IMR-90 (cell line): ENCODE measurements around the gene SPAG5. TPM values are rescaled to one million over a fixed set of nuclear protein-coding genes. Genes with fewer than 3 reads are reported as not detected.

Experiments
- ATAC-seq: fragments of 200-7000 bp; cut with Tn5 transposase; 2 replicates; pipeline ENCODE4 v1.9.1; 2020; ENCODE audit warnings: low read depth, mild to moderate bottlenecking, moderate library complexity
- BruUV-seq: library from RNA; stranded (reverse); fragments of 400-500 nt; replicated peaks from 2 replicates; lab custom pipeline; 2021; lab: Mats Ljungman, UMichigan
- CTCF ChIA-PET: fragments of 300-600 bp; formaldehyde crosslinking; extraction: SDS; loops from one replicate; lab custom pipeline; 2021; ENCODE audit warnings: antibody characterized with exemption; lab: Yijun Ruan, JAX
- POLR2A ChIA-PET: fragments of 300-600 bp; sonication (Branson Sonifier 250); formaldehyde crosslinking; loops from one replicate; lab custom pipeline; 2022; ENCODE audit warnings: antibody characterized with exemption; ENCODE audit not compliant: unreplicated experiment; lab: Charles Lee
- DNase-seq: peaks from one replicate; pipeline ENCODE4 v3.0.0; 2013
- H2AFZ ChIP-seq: replicated peaks from 2 replicates; pipeline ENCODE3; 2013; ENCODE audit warnings: low read length, mild to moderate bottlenecking; ENCODE audit not compliant: poor library complexity
- H2AK5ac ChIP-seq: 2 replicates; pipeline ENCODE4 v1.6.1; 2013; ENCODE audit warnings: low read depth, low read length, inconsistent platforms
- H2AK9ac ChIP-seq: replicated peaks from 2 replicates; pipeline ENCODE3; 2013; ENCODE audit warnings: mild to moderate bottlenecking, low read depth, low read length, moderate library complexity; ENCODE audit not compliant: poor library complexity
- H2BK120ac ChIP-seq: 2 replicates; pipeline ENCODE4 v1.6.1; 2013; ENCODE audit warnings: low read depth, low read length, inconsistent platforms
- H2BK15ac ChIP-seq: 3 replicates; pipeline ENCODE4 v1.6.1; 2013; ENCODE audit warnings: low read depth, low read length, inconsistent platforms
- H2BK20ac ChIP-seq: 2 replicates; pipeline ENCODE4 v1.6.1; 2013; ENCODE audit warnings: low read depth, mild to moderate bottlenecking, inconsistent platforms, low read length, moderate library complexity
- H2BK5ac ChIP-seq: 2 replicates; pipeline ENCODE4 v1.6.1; 2013; ENCODE audit warnings: mild to moderate bottlenecking, low read depth, low read length, inconsistent platforms; ENCODE audit not compliant: poor library complexity, severe bottlenecking
- H3K14ac ChIP-seq: replicated peaks from 2 replicates; pipeline ENCODE4 v1.6.1; 2013; ENCODE audit warnings: low read depth, low read length, inconsistent platforms
- H3K18ac ChIP-seq: 2 replicates; pipeline ENCODE4 v1.6.1; 2013; ENCODE audit warnings: low read depth, low read length, control low read depth
- H3K23ac ChIP-seq: 2 replicates; pipeline ENCODE4 v1.6.1; 2013; ENCODE audit warnings: low read depth, low read length, inconsistent platforms
- H3K27ac ChIP-seq: 2 replicates; pipeline ENCODE4 v1.5.1; 2013; ENCODE audit warnings: mild to moderate bottlenecking, control low read depth, low read length; ENCODE audit not compliant: insufficient read depth
- H3K27me3 ChIP-seq: 2 replicates; pipeline ENCODE4 v1.6.1; 2013; ENCODE audit warnings: low read length; ENCODE audit not compliant: control insufficient read depth, insufficient read depth
- H3K36me3 ChIP-seq: 2 replicates; pipeline ENCODE4 v1.6.1; 2013; ENCODE audit warnings: low read length, mixed read lengths; ENCODE audit not compliant: control insufficient read depth, insufficient read depth
- H3K4ac ChIP-seq: 2 replicates; pipeline ENCODE4 v1.6.1; 2013; ENCODE audit warnings: low read depth, low read length, inconsistent platforms
- H3K4me1 ChIP-seq: 2 replicates; pipeline ENCODE4 v1.6.1; 2013; ENCODE audit warnings: low read length, mixed read lengths; ENCODE audit not compliant: control insufficient read depth, insufficient read depth
- H3K4me2 ChIP-seq: 2 replicates; pipeline ENCODE4 v1.6.1; 2013; ENCODE audit warnings: low read depth, mild to moderate bottlenecking, control low read depth, low read length, moderate library complexity
- H3K4me3 ChIP-seq: 2 replicates; pipeline ENCODE4 v1.5.1; 2013; ENCODE audit warnings: low read depth, mild to moderate bottlenecking, control low read depth, low read length, moderate library complexity; ENCODE audit not compliant: insufficient read depth
- H3K56ac ChIP-seq: 2 replicates; pipeline ENCODE4 v1.6.1; 2013; ENCODE audit warnings: low read length, inconsistent platforms; ENCODE audit not compliant: insufficient read depth; ENCODE audit errors: extremely low read depth
- H3K79me1 ChIP-seq, 2 experiments: 2 replicates each; pipeline ENCODE4 v1.6.1; 2013; ENCODE audit warnings: low read length in 2 of 2, inconsistent platforms in 1 of 2, low read depth in 1 of 2
- H3K9ac ChIP-seq: 2 replicates; pipeline ENCODE4 v1.6.1; 2013; ENCODE audit warnings: low read depth, low read length, control low read depth
- H3K9me1 ChIP-seq: 2 replicates; pipeline ENCODE4 v1.6.1; 2013; ENCODE audit warnings: low read length, inconsistent platforms; ENCODE audit not compliant: insufficient read depth
- H3K9me3 ChIP-seq: 2 replicates; pipeline ENCODE4 v1.6.1; 2013; ENCODE audit warnings: low read length; ENCODE audit not compliant: control insufficient read depth, insufficient read depth
- H4K20me1 ChIP-seq: 2 replicates; pipeline ENCODE4 v1.6.1; 2013; ENCODE audit warnings: low read length, inconsistent platforms; ENCODE audit not compliant: insufficient read depth
- H4K5ac ChIP-seq: 2 replicates; pipeline ENCODE4 v1.6.1; 2013; ENCODE audit warnings: mild to moderate bottlenecking, low read depth, low read length, control low read depth
- H4K8ac ChIP-seq, 2 experiments: 2 replicates each; pipeline ENCODE4 v1.6.1; 2013; ENCODE audit warnings: low read depth in 2 of 2, low read length in 2 of 2, control low read depth in 1 of 2, inconsistent platforms in 1 of 2
- H4K91ac ChIP-seq: 2 replicates; pipeline ENCODE4 v1.6.1; 2013; ENCODE audit warnings: low read depth, low read length, inconsistent platforms; ENCODE audit not compliant: insufficient read depth
- BHLHE40 ChIP-seq: fragments of 150-350 bp; IDR thresholded peaks from 2 replicates; pipeline ENCODE4 v1.6.1; 2016; ENCODE audit warnings: mild to moderate bottlenecking, low read depth, low read length
- CEBPB ChIP-seq: IDR thresholded peaks from 2 replicates; pipeline ENCODE4 v1.6.1; 2012; ENCODE audit warnings: low read depth, low read length, improper control_type of control experiment
- CHD1 ChIP-seq: IDR thresholded peaks from 2 replicates; pipeline ENCODE4 v1.6.1; 2012; ENCODE audit warnings: low read depth, low read length, improper control_type of control experiment
- CTCF ChIP-seq: conservative IDR thresholded peaks from 2 replicates; pipeline ENCODE4 v1.5.1; 2012; ENCODE audit warnings: mild to moderate bottlenecking, low read depth, low read length, improper control_type of control experiment
- FOS ChIP-seq: fragments of 150-350 bp; IDR thresholded peaks from 2 replicates; pipeline ENCODE4 v1.6.1; 2016; ENCODE audit warnings: low read depth, low read length
- MAFK ChIP-seq: IDR thresholded peaks from 2 replicates; pipeline ENCODE4 v1.6.1; 2012; ENCODE audit warnings: low read depth, low read length, improper control_type of control experiment
- MAZ ChIP-seq: IDR thresholded peaks from 2 replicates; pipeline ENCODE4 v1.6.1; 2012; ENCODE audit warnings: low read depth, mild to moderate bottlenecking, low read length, improper control_type of control experiment, moderate library complexity, borderline replicate concordance
- MXI1 ChIP-seq: IDR thresholded peaks from 2 replicates; pipeline ENCODE4 v1.6.1; 2012; ENCODE audit warnings: low read depth, mild to moderate bottlenecking, low read length, moderate library complexity, borderline replicate concordance
- NFE2L2 ChIP-seq: fragments of 150-350 bp; IDR thresholded peaks from 2 replicates; pipeline ENCODE4 v1.6.1; 2016; ENCODE audit warnings: low read depth, mild to moderate bottlenecking, low read length
- POLR2A ChIP-seq: IDR thresholded peaks from 2 replicates; pipeline ENCODE4 v1.6.1; 2012; ENCODE audit warnings: mild to moderate bottlenecking, low read depth, low read length
- RAD21 ChIP-seq: IDR thresholded peaks from 2 replicates; pipeline ENCODE4 v1.6.1; 2012; ENCODE audit warnings: low read length, improper control_type of control experiment
- RFX5 ChIP-seq: IDR thresholded peaks from 2 replicates; pipeline ENCODE4 v1.8.0; 2012; ENCODE audit warnings: low read depth, mild to moderate bottlenecking, low read length, moderate library complexity
- SMC3 ChIP-seq: fragments of 150-350 bp; IDR thresholded peaks from 2 replicates; pipeline ENCODE4 v1.6.1; 2016; ENCODE audit warnings: low read depth, mild to moderate bottlenecking, antibody characterized with exemption, low read length, moderate library complexity
- USF2 ChIP-seq: fragments of 150-350 bp; IDR thresholded peaks from 2 replicates; pipeline ENCODE4 v1.6.1; 2017; ENCODE audit warnings: mild to moderate bottlenecking, antibody characterized with exemption, low read length, low read depth
- WGBS, 2 experiments: methylation state at CpG; one replicate each; pipeline versions ENCODE4 v1.1.5 to v1.1.7; 2013; ENCODE audit warnings: missing lambda C conversion rate in 2 of 2; ENCODE audit not compliant: insufficient read length in 1 of 2; ENCODE audit errors: extremely low coverage in 2 of 2; 5-methylcytosine and 5-hydroxymethylcytosine counted together
- dilution Hi-C: fragments of 300-500 bp; cut with HindIII; formaldehyde crosslinking; loops from one replicate; pipeline ENCODE4 v1.14.3; 2018; ENCODE audit warnings: low sequenced_read_pairs; ENCODE audit not compliant: unreplicated experiment
- in situ Hi-C: fragments of 300-500 bp; cut with MboI; formaldehyde crosslinking; loops from 3 replicates; pipeline ENCODE4 v1.14.3; 2019; ENCODE audit warnings: low sequenced_read_pairs, inconsistent platforms, mixed read lengths
- intact Hi-C: fragments of 100-400 bp; cut with micrococcal nuclease; formaldehyde crosslinking; loops from 2 replicates; pipeline ENCODE4 v1.10.0; 2022
- polyA plus RNA-seq, 3 experiments: library from polyadenylated mRNA; depleted of rRNA; stranded (reverse); fragments of >200 nt; gene quantifications; 2 replicates each; pipeline ENCODE4 v1.2.3, GENCODE V29; 2012; ENCODE audit warnings: low replicate concordance in 1 of 3
- total RNA-seq: library from RNA; depleted of rRNA; stranded (reverse); fragments of >200 nt; gene quantifications from 2 replicates; pipeline ENCODE4 v1.2.3, GENCODE V29; 2012

The SPAG5 gene
- total and polyA plus RNA-seq, 2 of the 4 experiments (the other 2 are of a cell fraction): 40.3 to 60.8 TPM

- no peak overlapping the region for H3K4me2 ChIP-seq
- dilution Hi-C loops: no loop called here
- H3K18ac ChIP-seq: no peak overlapping the region
- peaks cover 41% of the 10 kb centered on the region for H3K36me3 ChIP-seq
- H3K27me3 ChIP-seq: no peaks in the 10 kb centered on the region
- H2AFZ ChIP-seq: no peak overlapping the region
- in situ Hi-C loops: loop anchor here (10.0 kb wide), 1 partner anchor 118 kb away; no protein-coding TSS in a partner anchor
- H4K20me1 ChIP-seq: peaks cover 8% of the 10 kb centered on the region; the same call in 1 of the 2 replicates
- H4K91ac ChIP-seq: no peak overlapping the region
- DNase-seq (peak; percentile 22), ATAC-seq (peak; percentile 90)
- ChIA-PET CTCF (interaction anchor here (0.8 to 1.3 kb wide), 4 partner anchors 11 to 118 kb away, joined by 3 to 5 read pairs (median 4); partner anchors contain the start of gene BLTP2), POLR2A (no interaction called here)
- H2AK9ac ChIP-seq: no peak overlapping the region
- no peak overlapping the region for H2BK20ac ChIP-seq
- intact Hi-C loops: loop anchor here (1.0 kb wide), 1 partner anchor 119 kb away; no protein-coding TSS in a partner anchor
- H3K23ac ChIP-seq: no peak overlapping the region
- no peak overlapping the region for H2BK5ac ChIP-seq
- no peaks in the 10 kb centered on the region for H3K79me1 ChIP-seq
- H2BK15ac ChIP-seq: no peak overlapping the region
- H3K56ac ChIP-seq: no peak overlapping the region
- H3K14ac ChIP-seq: no peak overlapping the region
- BruUV-seq: no TSS peak
- H3K27ac ChIP-seq: no peak overlapping the region
- no peaks in the 10 kb centered on the region for H3K9me3 ChIP-seq
- 85% methylated on average over 2 of the region's 6 CpGs; no CpG with 5 or more reads in 1 of the 2 experiments for WGBS, 2 experiments
- H3K4me3 ChIP-seq: no peak overlapping the region
- H3K4ac ChIP-seq: no peak overlapping the region
- H2AK5ac ChIP-seq: no peak overlapping the region
- no peak overlapping the region for H2BK120ac ChIP-seq
- no peaks in the 10 kb centered on the region for H3K4me1 ChIP-seq
- no peak overlapping the region for H4K5ac ChIP-seq
- no peak overlapping the region for H4K8ac ChIP-seq
- H3K9ac ChIP-seq: no peak overlapping the region
- no peaks in the 10 kb centered on the region for H3K9me1 ChIP-seq
- TF ChIP-seq RAD21: peak; percentile 59
- peak; percentile 59 for TF ChIP-seq CTCF
- TF ChIP-seq SMC3: peak; percentile 51; the same call in 1 of the 2 replicates
- no peak for TF ChIP-seq MXI1
- no peak for TF ChIP-seq USF2
- no peak for TF ChIP-seq MAFK
- no peak for TF ChIP-seq RFX5
- no peak for TF ChIP-seq NFE2L2
- TF ChIP-seq FOS: peak; percentile 40; the same call in 1 of the 2 replicates
- no peak for TF ChIP-seq BHLHE40
- no peak for TF ChIP-seq MAZ
- TF ChIP-seq CHD1: no peak
- TF ChIP-seq CEBPB: no peak
- TF ChIP-seq POLR2A: no peak
Observed at GRCh38 chr17:28612936-28613872, 14.4 kb upstream of the SPAG5 start.
